Measurements from ENCODE around the gene UQCC2.

UQCC2 gene

DNA sequence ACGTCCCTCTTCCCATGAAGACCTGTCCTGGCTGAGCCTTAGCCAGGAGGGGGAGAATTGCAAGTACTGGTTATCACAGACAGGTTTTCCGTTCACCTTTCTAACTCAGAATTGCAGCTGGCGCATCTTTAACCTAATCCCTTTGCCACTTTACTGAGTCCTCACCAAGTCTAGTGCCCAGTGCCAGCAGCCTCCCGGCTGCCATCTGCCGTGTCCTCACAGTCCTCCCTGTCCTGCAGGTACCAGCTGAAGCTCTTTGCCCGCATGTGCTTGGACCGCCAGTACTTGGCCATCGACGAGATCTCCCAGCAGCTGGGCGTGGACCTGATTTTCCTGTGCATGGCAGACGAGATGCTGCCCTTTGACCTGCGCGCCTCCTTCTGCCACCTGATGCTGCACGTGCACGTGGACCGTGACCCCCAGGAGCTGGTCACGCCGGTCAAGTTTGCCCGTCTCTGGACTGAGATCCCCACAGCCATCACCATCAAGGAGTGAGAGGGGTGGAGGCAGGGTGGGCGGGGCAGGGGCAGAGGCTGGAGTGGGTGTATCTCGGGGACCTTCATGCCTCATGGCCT, 41.3 kb downstream of the UQCC2 start:
- no peak overlapping the region for H3K4me3 ChIP-seq (ENCODE audit: low read length)
- TF ChIP-seq, protein P1, sequence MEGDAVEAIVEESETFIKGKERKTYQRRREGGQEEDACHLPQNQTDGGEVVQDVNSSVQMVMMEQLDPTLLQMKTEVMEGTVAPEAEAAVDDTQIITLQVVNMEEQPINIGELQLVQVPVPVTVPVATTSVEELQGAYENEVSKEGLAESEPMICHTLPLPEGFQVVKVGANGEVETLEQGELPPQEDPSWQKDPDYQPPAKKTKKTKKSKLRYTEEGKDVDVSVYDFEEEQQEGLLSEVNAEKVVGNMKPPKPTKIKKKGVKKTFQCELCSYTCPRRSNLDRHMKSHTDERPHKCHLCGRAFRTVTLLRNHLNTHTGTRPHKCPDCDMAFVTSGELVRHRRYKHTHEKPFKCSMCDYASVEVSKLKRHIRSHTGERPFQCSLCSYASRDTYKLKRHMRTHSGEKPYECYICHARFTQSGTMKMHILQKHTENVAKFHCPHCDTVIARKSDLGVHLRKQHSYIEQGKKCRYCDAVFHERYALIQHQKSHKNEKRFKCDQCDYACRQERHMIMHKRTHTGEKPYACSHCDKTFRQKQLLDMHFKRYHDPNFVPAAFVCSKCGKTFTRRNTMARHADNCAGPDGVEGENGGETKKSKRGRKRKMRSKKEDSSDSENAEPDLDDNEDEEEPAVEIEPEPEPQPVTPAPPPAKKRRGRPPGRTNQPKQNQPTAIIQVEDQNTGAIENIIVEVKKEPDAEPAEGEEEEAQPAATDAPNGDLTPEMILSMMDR (conservative IDR thresholded peaks at IDR 0.05; ENCODE audit: low read length): no peak
- DNase-seq (ENCODE audit: low read depth): no peak

DNA sequence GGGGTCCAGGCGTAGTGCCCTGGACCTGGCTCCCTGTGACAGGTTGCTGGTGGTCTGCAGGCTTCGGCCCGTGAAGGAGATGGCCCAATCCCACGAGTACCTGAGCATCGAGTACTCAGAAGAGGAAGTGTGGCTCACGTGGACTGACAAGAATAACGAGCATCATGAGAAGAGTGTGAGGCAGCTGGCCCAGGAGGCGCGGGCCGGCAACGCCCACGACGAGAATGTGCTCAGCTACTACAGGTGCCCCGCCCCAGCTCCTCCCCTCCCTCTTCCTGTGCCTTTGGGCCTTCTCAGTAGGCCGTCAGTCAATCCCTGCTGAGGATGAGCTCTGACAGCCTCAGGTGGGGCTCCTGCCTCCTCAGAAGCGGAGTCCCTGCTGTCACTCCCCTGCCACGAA, 42.6 kb downstream of the UQCC2 start:
- H3K4me3 ChIP-seq (ENCODE audit: low read length): no peak overlapping the region
- DNase-seq (ENCODE audit: low read depth): no peak
- TF ChIP-seq, protein P1 (conservative IDR thresholded peaks at IDR 0.05; ENCODE audit: low read length): no peak

DNA sequence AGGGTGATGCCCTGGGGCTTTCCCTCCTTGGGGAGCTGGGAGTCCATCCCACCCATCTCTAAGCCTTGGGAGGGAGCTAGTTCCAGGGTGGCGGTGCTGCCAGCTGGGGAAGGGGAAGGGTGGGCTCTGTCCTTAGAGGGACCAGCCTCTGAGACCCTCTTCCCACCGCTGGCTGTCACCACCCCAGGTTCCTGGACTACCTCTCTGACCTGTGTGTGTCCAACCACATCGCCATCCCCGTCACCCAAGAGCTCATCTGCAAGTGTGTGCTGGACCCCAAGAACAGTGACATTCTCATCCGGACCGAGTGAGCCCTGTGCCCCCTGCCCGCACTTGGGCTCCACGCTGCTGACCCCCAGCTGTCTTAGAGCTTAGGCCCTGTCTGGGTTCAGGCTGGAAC, 43.2 kb downstream of the UQCC2 start:
- TF ChIP-seq, protein P1 (conservative IDR thresholded peaks at IDR 0.05; ENCODE audit: low read length): no peak
- no peak for DNase-seq (ENCODE audit: low read depth)
- H3K4me3 ChIP-seq (ENCODE audit: low read length): no peak overlapping the region

DNA sequence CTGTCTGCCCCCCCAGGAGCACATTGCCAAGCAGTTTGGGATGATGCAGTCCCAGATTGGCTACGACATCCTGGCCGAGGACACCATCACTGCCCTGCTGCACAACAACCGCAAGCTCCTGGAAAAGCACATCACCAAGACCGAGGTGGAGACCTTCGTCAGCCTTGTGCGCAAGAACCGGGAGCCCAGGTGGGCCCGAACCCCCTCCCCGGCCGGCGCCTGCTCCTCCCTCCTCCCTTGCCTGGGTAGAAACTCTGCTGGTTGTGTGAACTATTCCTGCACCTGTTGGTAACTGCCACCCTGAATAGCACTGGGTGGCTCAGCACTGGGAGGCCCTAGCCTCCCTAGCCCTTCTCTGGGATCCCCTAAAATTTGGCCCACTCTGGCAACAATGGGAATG, 43.7 kb downstream of the UQCC2 start:
- TF ChIP-seq, protein P1 (conservative IDR thresholded peaks at IDR 0.05; ENCODE audit: low read length): no peak
- no peak for DNase-seq (ENCODE audit: low read depth)
- no peak overlapping the region for H3K4me3 ChIP-seq (ENCODE audit: low read length)

DNA sequence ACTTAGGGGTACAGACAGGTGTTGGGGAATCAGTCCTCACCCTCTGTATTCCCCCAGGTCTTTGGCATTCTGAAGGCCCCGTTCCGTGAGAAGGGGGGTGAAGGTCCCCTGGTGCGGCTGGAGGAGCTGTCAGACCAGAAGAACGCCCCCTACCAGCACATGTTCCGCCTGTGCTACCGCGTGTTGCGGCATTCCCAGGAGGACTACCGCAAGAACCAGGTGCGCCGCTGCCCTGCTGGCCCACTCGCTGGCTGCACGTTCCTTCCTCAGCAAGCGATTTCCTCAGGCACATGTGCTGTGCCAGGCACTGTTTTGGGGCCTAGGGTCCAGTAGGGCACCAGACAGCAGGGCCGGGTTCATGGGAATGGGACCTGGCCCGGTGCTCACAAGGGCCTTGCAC, 44.4 kb downstream of the UQCC2 start:
- TF ChIP-seq, protein P1 (conservative IDR thresholded peaks at IDR 0.05; ENCODE audit: low read length): no peak
- no peak overlapping the region for H3K4me3 ChIP-seq (ENCODE audit: low read length)
- no peak for DNase-seq (ENCODE audit: low read depth)

DNA sequence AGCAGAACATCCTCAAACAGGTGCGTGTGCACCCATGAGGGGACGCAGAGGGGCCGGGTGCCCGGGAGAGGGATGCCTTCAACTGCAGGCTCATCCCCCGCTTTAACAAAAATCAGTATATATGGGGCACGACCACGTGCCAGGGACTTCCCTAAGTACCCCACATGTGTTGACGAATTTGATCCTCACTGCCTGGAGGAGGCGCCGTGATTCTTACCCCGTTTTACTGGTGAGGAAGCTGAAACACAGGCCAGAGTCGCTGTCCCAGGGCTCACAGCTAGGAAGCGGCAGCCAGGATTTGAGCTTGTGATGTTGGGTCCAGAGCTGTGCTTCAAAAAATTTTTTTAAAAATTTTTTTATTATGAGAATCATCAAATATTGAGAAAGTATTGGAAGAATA, 45.5 kb downstream of the UQCC2 start:
- no peak for DNase-seq (ENCODE audit: low read depth)
- no peak overlapping the region for H3K4me3 ChIP-seq (ENCODE audit: low read length)
- TF ChIP-seq, protein P1 (conservative IDR thresholded peaks at IDR 0.05; ENCODE audit: low read length): no peak

DNA sequence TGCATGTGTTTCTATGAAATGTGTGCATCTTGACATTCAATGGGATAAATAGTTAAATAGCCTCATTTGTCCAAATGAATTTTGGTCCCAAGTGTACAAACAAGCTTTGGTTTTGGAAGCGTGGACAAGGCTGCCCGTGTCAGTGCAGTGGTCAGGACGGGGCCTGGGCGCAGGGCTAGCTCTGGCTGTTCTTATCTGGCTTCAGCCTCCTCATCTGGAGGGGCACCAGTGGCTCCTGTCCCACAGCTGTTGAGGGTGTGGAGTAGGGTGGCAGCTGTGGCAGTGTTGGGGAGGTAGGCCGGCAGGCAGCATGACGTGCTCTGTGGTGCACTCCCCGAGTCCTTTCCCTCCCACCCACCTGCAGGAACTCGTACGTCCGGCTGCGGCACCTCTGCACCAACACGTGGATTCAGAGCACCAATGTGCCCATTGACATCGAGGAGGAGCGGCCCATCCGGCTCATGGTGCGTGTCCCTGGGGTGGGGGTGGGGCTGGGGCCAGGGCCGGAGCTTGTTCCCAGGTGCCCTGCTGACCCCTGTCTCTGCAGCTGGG, 46.9 kb downstream of the UQCC2 start:
- TF ChIP-seq, protein P1 (conservative IDR thresholded peaks at IDR 0.05; ENCODE audit: low read length): no peak
- H3K4me3 ChIP-seq (ENCODE audit: low read length): no peak overlapping the region
- DNase-seq (ENCODE audit: low read depth): no peak
